HG03571 (cell line): Measurements from ENCODE around the gene ELF3.
"Not testable (repeated sequence)": the region's sequence is repeated elsewhere in the genome, so short reads cannot be mapped to it uniquely, and the experiment has no call there.

Experiments
- ATAC-seq: cut with Tn5 transposase; IDR thresholded peaks from one replicate; pipeline ENCODE4 v1.9.1; 2021; ENCODE audit not compliant: unreplicated experiment

The ELF3 gene

DNA sequence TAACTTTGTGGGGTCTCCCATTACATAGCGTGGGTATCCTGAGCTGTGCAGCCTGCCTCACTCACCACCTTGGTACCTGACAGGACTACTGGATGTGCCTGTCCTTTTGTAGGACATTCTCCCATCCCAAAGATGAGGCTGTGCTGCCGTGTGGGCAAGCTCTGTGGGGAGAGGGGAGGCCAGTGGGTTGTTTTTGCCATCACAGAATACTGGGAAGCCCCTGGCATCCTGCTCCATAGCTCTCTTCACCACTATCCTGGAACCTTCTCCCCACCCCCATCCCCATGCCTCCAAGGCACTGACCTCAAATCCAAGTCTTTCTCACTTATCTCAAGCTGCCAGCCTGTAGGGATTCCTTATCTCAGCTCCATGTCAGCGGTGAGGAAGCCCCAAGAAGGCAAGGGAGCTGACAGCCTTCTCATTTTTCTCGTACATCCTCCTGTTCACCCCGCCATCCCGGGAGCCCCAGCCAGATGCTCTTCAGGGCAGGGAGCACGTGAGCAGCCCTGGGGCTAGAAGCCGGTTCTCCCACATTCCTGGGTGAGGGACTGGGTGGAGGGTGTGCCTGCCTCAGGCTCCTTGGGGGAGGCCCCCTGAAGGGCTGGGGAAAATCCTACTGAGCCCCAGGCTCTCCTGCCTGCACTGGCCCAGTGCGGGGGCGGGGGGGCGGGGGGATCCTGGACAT, 2.4 kb upstream of the ELF3 start:
- ATAC-seq: no peak

DNA sequence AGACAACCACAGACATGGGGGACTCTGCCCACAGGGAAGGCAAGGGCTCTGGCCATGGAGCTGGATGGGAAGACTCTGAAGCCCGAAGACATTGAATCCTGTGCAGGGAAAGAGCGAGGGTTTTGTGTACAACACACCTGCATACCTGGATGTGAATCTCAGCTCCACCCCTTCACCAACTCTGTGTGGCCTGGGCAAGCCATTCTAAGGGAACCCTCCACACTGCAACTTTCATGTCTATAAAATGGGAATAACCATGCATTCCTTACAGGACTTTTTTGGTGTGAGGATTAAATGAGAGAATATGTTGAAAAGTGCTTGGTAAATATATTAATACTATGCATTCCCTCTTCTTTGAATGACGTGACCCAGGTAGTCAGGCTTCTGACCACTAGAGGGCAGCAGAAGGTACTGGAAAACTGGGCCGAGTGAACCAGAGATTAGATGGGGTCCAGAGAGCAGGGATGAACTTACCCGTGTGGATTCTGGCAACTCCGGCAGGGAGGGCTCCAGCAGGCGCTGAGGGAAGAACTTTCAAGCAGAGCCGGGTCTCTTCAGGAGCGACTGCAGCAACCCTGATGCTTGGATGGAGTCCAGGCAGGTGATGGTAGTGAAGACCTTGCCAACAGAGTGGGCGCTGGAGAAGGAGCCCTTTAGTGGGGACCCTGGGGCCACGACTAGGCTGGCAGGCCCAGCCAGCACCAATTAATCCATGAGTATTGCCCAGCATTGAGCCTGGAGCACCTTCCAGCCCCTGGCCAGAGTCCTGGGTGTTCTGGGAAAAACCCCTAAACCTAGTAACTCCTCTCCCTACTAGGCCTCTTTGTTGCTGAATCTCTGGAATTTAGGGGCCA, 834 bp upstream of the ELF3 start:
- no peak for ATAC-seq

DNA sequence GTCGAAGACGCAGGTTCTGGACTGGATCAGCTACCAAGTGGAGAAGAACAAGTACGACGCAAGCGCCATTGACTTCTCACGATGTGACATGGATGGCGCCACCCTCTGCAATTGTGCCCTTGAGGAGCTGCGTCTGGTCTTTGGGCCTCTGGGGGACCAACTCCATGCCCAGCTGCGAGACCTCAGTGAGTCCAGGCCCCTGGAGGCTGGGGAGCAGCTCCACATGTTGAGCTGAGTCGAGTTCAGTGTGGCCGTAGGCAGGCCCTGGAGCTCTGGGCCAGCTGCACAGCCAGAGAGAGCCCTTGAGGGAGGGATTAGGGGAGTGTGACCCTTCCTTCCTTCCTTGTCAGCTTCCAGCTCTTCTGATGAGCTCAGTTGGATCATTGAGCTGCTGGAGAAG, 1.6 kb downstream of the ELF3 start:
- no peak for ATAC-seq

DNA sequence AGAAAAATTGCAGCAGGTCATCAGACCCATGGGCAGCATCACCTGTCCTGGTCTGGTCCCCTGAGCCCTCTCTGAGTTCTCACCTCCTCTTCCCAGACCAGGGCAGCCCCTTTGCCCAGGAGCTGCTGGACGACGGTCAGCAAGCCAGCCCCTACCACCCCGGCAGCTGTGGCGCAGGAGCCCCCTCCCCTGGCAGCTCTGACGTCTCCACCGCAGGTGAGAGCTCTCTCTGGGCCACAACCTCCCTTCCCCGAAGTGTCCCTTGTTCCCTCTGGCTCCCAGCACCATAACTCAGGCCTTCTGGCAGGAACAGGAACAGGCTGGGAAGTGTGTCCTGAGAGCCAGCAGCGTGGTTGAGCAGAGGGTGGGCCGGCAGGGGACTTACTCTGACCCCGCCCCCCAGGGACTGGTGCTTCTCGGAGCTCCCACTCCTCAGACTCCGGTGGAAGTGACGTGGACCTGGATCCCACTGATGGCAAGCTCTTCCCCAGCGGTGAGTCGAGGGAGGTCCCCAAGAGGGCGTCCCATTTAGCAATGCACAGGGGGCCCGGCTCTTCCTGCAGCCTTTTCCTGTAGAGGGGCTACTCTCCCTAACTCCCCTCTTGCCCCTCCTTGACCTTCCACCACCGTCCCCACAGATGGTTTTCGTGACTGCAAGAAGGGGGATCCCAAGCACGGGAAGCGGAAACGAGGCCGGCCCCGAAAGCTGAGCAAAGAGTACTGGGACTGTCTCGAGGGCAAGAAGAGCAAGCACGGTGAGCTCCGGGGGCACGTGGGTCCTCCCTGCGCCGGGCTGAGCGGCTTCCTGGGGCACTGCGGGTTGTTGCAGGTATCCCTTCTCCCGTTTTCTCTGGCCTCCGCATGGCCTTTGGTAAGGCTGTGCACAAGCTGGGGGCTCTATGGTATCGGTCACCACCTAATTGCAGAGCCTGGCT, 2.4 kb downstream of the ELF3 start:
- no peak for ATAC-seq

DNA sequence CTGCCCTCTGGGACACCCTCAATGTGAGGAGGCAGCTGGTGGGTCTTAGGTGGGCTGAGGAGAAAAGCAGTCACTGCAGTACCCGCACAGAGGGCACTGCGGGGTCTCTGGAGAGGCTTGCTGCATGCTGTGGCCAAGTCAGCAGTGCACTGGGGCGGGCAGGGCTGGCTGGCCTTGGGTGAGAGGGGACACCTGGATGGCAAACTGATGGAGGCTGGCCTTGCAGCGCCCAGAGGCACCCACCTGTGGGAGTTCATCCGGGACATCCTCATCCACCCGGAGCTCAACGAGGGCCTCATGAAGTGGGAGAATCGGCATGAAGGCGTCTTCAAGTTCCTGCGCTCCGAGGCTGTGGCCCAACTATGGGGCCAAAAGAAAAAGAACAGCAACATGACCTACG, 3.2 kb downstream of the ELF3 start:
- ATAC-seq: no peak

DNA sequence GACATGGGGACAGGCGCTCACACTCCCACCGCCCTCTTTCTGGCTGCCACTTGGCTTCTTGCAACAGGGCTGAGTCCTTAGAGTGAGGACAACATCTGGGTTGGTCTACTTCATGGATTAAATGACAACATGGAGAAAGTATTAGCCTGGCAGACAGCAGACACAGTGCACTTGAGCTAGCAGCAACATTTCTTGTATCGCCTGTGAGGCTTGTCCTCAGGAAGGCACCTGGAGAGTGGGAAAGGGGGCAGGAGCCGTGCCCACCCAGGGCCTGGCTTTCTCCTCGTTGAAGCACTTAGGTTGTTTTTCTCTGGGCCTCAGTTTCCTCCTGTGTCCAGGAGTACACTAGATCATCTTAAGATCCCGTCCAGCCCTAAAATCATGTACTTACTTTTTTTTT, 3.7 kb downstream of the ELF3 start:
- ATAC-seq: no peak

DNA sequence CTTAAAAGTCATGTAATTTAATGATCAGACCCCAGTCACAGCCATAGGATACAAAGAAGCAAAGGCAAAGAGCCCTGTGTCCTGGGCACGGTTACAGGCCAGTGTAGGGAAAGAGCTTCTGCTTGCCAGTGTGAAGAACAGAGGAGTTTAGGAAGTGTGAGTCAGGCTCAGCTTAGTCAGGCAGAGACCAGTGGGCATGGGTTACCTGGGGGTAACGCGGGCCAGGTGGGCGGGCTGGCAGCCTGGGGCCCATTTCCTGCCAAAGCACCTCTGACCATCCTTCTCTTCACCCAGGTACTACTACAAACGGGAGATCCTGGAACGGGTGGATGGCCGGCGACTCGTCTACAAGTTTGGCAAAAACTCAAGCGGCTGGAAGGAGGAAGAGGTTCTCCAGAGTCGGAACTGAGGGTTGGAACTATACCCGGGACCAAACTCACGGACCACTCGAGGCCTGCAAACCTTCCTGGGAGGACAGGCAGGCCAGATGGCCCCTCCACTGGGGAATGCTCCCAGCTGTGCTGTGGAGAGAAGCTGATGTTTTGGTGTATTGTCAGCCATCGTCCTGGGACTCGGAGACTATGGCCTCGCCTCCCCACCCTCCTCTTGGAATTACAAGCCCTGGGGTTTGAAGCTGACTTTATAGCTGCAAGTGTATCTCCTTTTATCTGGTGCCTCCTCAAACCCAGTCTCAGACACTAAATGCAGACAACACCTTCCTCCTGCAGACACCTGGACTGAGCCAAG, 4.7 kb downstream of the ELF3 start:
- no peak for ATAC-seq

DNA sequence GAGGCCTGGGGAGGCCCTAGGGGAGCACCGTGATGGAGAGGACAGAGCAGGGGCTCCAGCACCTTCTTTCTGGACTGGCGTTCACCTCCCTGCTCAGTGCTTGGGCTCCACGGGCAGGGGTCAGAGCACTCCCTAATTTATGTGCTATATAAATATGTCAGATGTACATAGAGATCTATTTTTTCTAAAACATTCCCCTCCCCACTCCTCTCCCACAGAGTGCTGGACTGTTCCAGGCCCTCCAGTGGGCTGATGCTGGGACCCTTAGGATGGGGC, 5.2 kb downstream of the ELF3 start:
- no peak for ATAC-seq

DNA sequence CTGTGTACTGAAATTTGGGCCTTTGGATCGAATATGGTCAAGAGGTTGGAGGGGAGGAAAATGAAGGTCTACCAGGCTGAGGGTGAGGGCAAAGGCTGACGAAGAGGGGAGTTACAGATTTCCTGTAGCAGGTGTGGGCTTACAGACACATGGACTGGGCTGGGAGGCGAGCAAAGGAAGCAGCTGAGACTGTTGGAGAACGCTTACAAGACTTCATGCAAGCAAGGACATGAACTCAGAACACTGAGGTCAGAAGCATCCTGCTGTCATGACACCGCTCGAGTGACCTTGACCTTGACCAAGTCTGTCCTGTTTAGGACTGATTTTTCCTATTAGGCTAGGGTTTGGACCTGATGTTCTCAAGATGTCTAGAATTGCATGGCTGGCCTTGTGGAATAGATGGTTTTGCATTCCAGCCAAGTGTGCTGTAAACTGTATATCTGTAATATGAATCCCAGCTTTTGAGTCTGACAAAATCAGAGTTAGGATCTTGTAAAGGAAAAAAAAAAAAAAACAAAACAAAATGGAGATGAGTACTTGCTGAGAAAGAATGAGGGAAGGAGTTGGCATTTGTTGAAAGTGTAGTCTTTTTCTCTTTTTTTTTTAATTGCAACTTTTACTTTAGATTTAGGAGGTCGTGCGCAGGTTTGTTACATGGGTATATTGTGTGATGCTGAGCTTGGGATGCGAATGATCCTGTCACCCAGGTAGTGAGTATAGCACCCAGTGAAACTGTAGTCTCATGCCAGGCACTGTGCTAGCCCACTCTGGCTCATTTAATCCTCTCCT, 5.8 kb downstream of the ELF3 start:
- ATAC-seq: no peak

DNA sequence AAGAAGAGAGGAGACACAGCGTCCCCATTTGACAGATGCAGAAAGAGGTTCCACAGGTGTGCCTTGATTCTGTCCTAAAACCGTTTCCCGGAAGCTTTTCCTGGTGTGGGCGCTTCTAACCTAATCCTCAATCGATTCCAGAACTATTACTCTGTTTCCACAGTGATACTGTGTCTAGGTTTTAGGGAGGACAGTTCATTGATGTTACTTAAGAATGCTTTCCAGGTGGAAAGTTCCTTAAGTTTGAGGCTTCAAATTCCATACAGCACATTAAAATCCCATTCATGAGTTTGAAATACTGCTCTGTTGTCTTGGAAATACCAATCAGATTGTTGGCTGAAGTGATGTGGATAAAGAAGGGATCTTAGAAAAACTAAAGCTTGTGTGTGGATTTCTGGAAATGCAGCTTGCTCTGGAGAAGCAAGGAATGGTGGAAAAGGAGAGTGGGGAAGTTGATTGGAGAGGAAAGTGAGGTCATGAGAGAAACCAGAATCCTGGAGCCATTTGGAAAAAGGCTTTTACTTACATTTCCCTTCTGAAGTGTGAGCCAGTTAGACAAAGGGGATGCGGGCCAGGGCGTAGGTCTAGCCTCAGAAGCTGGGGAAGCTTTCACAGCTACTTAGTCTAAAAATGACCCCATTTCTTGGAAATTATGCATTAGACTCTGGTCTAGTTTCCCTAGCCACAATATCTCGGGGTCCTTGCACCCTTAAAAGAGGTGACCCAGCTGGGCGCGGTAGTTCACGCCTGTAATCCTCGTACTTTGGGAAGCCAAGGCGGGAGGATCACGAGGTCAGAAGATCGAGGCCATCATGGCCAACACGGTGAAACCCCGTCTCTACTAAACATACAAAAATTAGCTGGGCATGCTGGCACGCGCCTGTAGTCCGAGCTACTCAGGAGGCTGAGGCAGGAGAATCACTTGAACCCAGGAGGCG, 6.7 kb downstream of the ELF3 start:
- no peak for ATAC-seq

DNA sequence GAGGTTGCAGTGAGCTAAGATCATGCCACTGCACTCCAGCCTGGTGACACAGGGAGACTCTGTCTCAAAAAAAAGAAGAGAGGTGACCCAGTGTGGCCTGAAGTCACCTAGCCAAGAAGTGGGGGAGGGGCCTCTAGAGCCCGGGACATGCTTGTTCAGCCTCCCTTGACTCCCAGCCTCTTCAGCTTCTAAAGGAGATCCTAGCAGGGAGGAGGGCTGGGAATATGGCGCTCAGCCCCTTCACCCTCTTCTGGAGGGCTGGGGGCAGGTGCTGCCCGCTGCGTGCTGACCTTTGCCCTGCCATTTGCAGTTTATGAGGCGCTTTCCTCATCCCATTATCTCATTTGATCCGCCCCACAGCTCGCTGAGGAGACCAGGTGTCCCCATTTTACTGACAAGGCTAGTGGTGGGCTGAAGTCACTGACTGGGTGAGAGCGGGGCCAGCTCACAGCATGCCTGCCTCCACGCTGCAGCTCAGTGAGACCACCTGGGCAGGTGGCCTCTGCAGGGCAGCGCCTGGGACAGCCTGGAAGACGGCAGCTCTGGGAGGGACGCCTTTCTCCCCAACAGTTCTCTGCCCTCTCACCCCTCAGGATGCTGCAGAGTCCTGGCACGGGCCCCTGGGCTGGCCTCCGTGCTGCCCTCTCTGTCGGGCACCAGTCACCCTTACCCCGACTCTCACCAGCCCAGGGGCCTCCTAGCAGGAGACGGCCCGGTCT, 7.5 kb downstream of the ELF3 start:
- ATAC-seq: no peak

DNA sequence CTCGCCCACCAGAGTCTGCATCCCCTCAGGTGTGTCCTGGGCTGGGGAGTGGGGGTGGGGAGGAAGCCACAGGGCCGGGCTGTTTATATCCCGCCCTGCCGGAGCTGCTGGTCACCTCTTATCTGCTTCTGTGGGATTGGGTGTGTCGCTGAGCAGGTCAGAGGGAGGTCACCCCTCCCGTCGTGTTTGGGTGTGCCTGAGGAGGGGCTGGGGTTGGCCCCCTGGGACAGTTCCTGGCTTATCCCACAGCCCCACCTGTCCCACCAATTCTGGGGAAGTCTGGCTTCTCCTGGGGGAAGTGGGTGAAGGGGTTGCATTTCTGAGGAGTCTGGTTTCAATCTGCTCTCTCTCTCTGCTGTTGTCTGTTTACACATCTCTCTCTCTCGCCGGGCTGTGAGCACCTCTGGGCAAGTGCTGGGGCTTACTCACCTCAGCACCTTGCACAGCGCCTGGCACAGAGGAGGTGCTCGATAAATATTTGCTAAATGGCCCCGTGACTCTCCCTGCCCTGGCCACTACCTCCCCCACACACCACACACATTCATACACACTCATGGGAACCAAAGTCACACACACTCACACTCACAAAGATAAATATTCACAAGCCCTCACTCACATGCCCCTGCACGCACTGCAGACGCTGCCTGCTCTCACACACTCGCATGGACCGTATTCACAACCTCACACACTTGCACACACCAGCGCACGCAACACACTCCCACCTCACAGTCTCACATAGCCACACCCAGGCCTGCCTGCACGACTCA, 8.3 kb downstream of the ELF3 start:
- ATAC-seq: no peak

DNA sequence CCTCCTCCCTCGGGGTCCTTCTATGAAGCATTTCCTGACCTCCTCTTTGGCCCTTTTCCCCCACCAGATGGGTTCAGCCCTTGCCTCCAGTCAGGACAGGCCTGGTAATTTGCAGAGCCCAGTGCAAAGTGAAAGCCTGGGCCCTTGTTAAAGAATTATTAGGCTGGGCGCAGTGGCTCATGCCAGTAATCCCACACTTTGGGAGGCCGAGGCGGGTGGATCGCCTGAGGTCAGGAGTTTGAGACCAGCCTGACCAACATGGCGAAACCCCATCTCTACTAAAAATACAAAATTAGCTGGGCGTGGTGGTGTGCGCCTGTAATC, 8.8 kb downstream of the ELF3 start:
- ATAC-seq: not testable (repeated sequence)

DNA sequence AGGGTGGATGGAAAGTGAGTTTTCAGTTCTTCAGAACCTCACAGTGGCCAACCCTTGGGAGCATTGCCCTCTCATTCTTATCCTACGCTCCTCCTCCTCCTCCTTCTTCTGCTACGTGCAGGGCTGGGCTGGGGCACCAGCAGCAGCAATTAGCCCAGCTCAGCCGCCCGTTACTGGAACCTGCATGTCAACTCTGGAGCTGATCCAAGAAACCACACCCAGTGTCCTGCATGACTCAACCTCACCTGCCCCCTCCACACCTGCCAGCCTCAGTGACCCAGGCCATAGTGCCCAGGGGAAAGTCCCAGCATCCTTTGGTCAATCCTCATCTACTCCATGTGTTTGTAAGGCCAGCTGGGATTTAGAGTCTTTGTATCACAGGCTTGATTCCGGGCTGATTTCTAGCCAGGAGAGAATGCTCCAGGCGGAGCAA, 12.6 kb downstream of the ELF3 start:
- no peak for ATAC-seq

DNA sequence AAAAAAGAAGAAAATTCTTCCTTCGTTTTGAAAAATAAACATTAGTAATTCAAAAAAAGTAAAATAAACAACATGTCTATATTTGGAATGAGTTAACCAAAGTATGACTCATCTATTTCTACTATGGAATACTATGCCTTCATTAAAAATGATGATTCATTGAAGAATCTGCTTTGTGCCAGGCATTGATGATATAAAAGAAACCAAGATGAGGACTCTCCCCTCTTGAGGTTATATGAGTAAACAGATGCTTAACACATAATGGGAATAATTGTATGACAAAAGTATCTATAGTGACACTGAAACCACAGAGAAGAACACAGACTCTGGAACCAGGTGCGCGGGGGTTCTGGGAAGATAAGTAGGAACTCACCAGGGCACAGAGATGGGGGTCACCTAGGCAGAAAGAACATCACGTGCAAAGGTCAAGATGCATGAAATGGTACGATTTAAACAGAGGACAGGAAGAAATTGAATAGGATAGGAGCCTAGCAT, 18.8 kb downstream of the ELF3 start:
- ATAC-seq: no peak

DNA sequence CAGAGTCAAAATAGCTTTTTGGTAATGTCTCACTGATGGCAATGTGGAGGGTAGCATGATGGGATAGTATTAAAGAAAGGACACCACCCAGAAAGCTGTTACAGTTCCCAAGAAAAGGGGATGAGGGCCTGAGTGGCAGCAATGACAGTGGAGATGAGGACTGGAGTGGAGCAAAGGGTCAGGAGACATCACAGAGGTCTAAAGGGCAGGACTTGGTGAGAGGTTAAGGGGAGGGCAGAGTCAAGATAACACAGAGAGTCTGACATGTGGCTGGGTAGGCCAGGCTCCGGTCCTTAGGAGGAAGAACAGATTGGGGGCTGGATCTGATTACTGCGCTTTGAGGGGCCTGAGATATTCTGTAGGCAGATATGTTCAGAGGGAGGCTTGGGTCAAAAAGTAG, 19.3 kb downstream of the ELF3 start:
- no peak for ATAC-seq

DNA sequence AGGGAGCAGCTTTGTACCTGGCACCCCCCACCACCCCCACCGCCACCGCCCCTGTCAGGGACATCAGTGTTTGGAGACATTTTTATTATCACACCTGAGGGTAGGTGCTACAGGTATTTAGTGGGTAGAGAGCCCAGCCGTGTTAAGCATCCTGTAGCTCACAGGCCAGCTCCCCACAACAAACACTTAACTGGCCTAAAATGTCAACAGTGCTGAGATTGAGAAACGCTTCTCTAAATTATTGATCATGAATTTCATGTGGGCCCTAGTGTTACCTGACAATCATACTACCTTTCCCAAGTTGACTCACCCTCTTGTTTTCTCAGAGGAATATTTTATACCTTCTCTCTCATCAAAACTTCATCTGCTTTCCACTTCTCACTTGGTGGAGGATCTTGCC, 21.4 kb downstream of the ELF3 start:
- ATAC-seq: no peak
